Esophagus squamous epithelium (tissue), 5 donors: ENCODE data around the gene SQOR. TPM values are rescaled to one million over a fixed set of nuclear protein-coding genes. Genes with fewer than 3 reads are reported as not detected.

ENCODE experiments used
- DNase-seq: peaks from one replicate; lab custom pipeline; 2025; lab: John Stamatoyannopoulos, UW
- H3K27ac ChIP-seq, 4 donors: fragments of 200-600 bp; sonication (generic); one replicate each; pipeline ENCODE4 v1.5.1; 2016 to 2019; ENCODE audit warnings: mild to moderate bottlenecking in 1 of 4
- H3K27me3 ChIP-seq, 4 donors: fragments of 200-600 bp; sonication (generic); 1 replicate in 3 of 4; 2 replicates in 1 of 4; pipeline versions ENCODE4 v1.5.1 to v1.6.0; 2017 to 2021; ENCODE audit warnings: antibody characterized with exemption in 1 of 4
- H3K36me3 ChIP-seq, 3 donors: fragments of 200-600 bp; sonication (generic); one replicate each; pipeline ENCODE4 v1.5.1; 2016 to 2019
- H3K4me1 ChIP-seq, 3 donors: fragments of 200-600 bp; sonication (generic); one replicate each; pipeline ENCODE4 v1.5.1; 2017 to 2019
- H3K4me3 ChIP-seq, 4 donors: fragments of 200-600 bp; sonication (generic); 1 replicate in 3 of 4; 2 replicates in 1 of 4; pipeline ENCODE4 v1.5.1; 2016 to 2019; ENCODE audit warnings: mild to moderate bottlenecking in 2 of 4, moderate library complexity in 1 of 4
- H3K9me3 ChIP-seq, 3 donors: fragments of 200-600 bp; sonication (generic); one replicate each; pipeline ENCODE4 v1.5.1; 2016 to 2019
- CTCF ChIP-seq, 6 experiments: fragments of 450-650 bp in 4 of 6; fragments of 200-600 bp in 2 of 6; sonication (generic) in 2 of 6; IDR thresholded peaks; one replicate each; pipeline ENCODE4 v1.5.1; 2016 to 2019; ENCODE audit warnings: antibody characterized with exemption in 6 of 6, mild to moderate bottlenecking in 4 of 6, moderate library complexity in 4 of 6
- POLR2A ChIP-seq, 4 donors: fragments of 450-650 bp; IDR thresholded peaks; one replicate each; pipeline ENCODE4 v1.6.1; 2017; ENCODE audit warnings: antibody characterized with exemption in 4 of 4, mild to moderate bottlenecking in 4 of 4, moderate library complexity in 3 of 4
- WGBS, 2 donors: methylation state at CpG; one replicate each; pipeline ENCODE4 v1.1.5; 2018; 5-methylcytosine and 5-hydroxymethylcytosine counted together
- intact Hi-C: fragments of 100-400 bp; cut with DNase I; formaldehyde crosslinking; loops from one replicate; pipeline ENCODE4 v1.15.0; 2022
- total RNA-seq, 4 donors: library from RNA; depleted of rRNA; stranded (reverse); fragments of >200 nt; gene quantifications; one replicate each; pipeline ENCODE4 v1.1.0, GENCODE V29; 2016
- donor health status: DM: yes; HTN: yes; CAD: no.

SQOR gene
- total RNA-seq, 4 donors from 2014 or later = 88.7 to 178 (median 128) TPM

- intact Hi-C loops = no loop called here
- Histone ChIP-seq H3K27me3 (no peaks in the 10 kb centered on the region), H3K4me3 (peak overlapping the region; percentile 2 to 57 (median 40)), H3K9me3 (no peaks in the 10 kb centered on the region), H3K4me1 (peaks cover 56 to 84% (median 60%) of the 10 kb centered on the region in 3 donors), H3K27ac (peak overlapping the region; percentile 90 to 99 (median 94)), H3K36me3 (no peaks in the 10 kb centered on the region)
- DNase-seq = no peak
- 0% methylated on average over 6 of the region's 6 CpGs for WGBS, 2 donors
- TF ChIP-seq POLR2A (IDR thresholded peaks at IDR 0.05) (peak in 1 of 4 donors; percentile 39), CTCF (IDR thresholded peaks at IDR 0.05) (peak in 1 of 6 experiments; percentile 3)
Measured at GRCh38 chr15:45637552-45638033, 2.8 kb downstream of the SQOR start.

- DNase-seq = no peak
Measured at GRCh38 chr15:45640616-45641015, 5.8 kb downstream of the SQOR start.

GRCh38 chr15:45641374-45641781 is 6.5 kb downstream of the SQOR start:
- Histone ChIP-seq H3K4me3 (no peak overlapping the region), H3K27ac (peak overlapping the region; percentile 84 to 99 (median 92)), H3K9me3 (no peaks in the 10 kb centered on the region), H3K27me3 (no peaks in the 10 kb centered on the region), H3K36me3 (no peaks in the 10 kb centered on the region), H3K4me1 (peaks cover 60 to 100% (median 78%) of the 10 kb centered on the region in 3 donors)
- WGBS, 2 donors = 0 to 5% methylated on average over 1 of the region's 1 CpG
- no peak for DNase-seq
- TF ChIP-seq CTCF (IDR thresholded peaks at IDR 0.05) (peak in 2 of 6 experiments; percentile 42 to 47), POLR2A (IDR thresholded peaks at IDR 0.05) (no peak)
- intact Hi-C loops = no loop called here

More at GRCh38 chr15:45640616-45641015, 5.8 kb downstream of the SQOR start:
- intact Hi-C loops = no loop called here
- Histone ChIP-seq H3K27me3 (no peaks in the 10 kb centered on the region), H3K36me3 (no peaks in the 10 kb centered on the region), H3K27ac (peak overlapping the region; percentile 84 to 99 (median 92)), H3K9me3 (no peaks in the 10 kb centered on the region), H3K4me1 (peaks cover 60 to 100% (median 75%) of the 10 kb centered on the region in 3 donors), H3K4me3 (peak overlapping the region in 1 of 4 donors; percentile 11)
- TF ChIP-seq POLR2A (IDR thresholded peaks at IDR 0.05) (no peak), CTCF (IDR thresholded peaks at IDR 0.05) (no peak)
- WGBS, 2 donors = 29 to 36% methylated on average over 1 to 2 of the region's 2 CpGs

GRCh38 chr15:45641999-45642932 is 7.4 kb downstream of the SQOR start:
- DNase-seq = no peak
- Histone ChIP-seq H3K27ac (peak overlapping the region; percentile 84 to 99 (median 92)), H3K9me3 (no peaks in the 10 kb centered on the region), H3K4me3 (peak overlapping the region in 1 of 4 donors; percentile 13), H3K4me1 (peaks cover 57 to 100% (median 69%) of the 10 kb centered on the region in 3 donors), H3K36me3 (no peaks in the 10 kb centered on the region), H3K27me3 (no peaks in the 10 kb centered on the region)
- TF ChIP-seq CTCF (IDR thresholded peaks at IDR 0.05) (no peak), POLR2A (IDR thresholded peaks at IDR 0.05) (no peak)
- intact Hi-C loops = no loop called here
- WGBS, 2 donors = 33 to 42% methylated on average over 7 of the region's 7 CpGs

GRCh38 chr15:45644437-45644836 is 9.6 kb downstream of the SQOR start:
- intact Hi-C loops = no loop called here
- H3K27me3 ChIP-seq = no peaks in the 10 kb centered on the region
- TF ChIP-seq CTCF (IDR thresholded peaks at IDR 0.05) (no peak), POLR2A (IDR thresholded peaks at IDR 0.05) (no peak)
- H3K4me1 ChIP-seq = peaks cover 55 to 100% (median 64%) of the 10 kb centered on the region in 3 donors
- no peak overlapping the region for H3K4me3 ChIP-seq
- H3K36me3 ChIP-seq = no peaks in the 10 kb centered on the region
- H3K9me3 ChIP-seq = no peaks in the 10 kb centered on the region
- peak overlapping the region; percentile 29 to 87 (median 52) for H3K27ac ChIP-seq
- DNase-seq = no peak
- WGBS, 2 donors = 35 to 63% methylated on average over 2 of the region's 2 CpGs
